HG03060 (cell line): ENCODE data around the gene CDH4.

ENCODE experiments used
- ATAC-seq: cut with Tn5 transposase; IDR thresholded peaks from one replicate; pipeline ENCODE4 v1.9.1; 2021; ENCODE audit warnings: low read depth, moderate number of reproducible peaks; ENCODE audit not compliant: unreplicated experiment

CDH4 gene

DNA sequence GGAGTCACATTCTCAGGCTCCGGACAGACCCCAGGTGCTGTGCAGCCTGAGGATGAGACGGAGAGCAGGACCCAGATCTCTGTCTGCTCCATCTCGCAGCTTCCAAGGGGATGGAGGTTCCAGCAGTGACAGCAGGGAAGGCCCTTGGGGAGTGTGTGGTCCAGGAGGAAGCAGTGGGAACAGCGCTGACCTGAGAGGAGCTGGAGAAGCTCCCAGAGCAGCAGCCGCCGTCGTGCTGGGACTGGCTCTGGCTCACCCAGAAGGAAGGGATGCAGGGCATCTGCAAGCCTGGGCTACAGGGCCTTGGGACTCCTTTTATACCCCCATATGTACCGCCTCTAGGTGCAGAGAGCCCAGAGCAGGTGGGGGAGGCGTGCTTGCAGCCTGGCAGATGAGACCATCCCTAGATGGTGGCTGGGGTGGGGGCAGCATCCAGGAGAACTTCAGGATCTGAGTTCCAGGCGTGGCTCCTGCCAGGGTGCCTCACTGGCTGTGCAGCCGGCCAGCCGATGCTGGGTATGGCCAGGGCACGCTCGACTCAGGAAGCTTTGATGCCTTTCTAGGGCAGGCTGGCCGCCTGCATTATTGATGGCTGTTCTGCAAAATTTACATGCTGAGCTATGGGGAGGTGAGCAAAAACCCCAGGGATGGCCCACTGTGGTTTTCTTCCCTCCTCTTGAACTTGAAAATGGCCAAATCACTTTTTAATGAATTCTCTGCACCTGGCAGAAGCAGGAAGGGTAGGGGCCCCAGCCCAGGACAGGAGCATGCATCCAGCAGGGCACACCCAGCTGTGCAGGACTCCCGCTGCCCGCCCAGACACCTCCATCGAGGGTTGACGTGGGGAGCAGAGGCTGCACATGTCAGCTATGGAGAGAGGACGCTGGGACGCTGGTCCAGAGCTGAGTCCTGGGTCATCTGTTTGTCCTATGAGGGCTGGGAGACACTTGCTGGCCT is 634.0 kb downstream of the CDH4 start:
- no peak for ATAC-seq

DNA sequence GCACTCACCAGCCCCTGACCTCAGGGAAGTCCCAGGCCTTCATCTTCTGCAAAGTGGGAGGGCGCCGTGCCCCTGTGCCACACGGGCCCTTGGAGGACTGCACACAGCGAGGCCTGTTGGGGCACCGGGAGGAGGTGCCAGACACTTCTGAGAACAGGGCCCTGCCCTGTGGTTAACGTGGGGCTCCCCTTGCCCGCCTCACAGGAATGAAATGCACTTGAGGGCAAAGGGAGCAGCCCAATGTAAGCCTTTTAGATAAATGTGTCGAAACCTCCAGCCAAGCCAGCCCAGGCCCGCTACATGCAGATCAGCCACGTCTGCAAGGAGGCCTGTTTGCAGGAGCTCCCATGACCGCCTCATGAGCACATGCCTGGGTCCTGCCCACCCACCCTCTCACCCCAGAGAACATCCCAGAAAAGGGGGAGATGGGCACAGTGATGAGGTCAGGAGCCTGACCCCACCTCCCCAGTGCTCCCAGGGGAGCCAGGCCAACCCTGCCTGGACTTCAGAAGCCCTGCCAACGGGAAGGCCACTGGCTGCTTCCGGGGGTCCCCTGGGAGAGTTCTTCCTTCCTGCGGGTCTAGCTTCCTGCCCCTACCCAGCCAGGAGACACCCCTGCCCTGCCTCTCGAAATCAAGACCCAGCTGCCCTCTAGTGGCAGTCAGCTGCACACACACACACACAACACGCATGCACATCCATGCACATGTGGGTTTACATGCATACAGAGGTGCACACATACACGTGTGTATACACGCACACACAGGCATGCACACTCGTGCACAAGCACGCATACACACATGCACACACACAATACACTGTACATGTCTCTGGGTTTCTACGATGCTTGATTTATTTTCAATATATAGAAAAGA is 634.9 kb downstream of the CDH4 start:
- no peak for ATAC-seq

DNA sequence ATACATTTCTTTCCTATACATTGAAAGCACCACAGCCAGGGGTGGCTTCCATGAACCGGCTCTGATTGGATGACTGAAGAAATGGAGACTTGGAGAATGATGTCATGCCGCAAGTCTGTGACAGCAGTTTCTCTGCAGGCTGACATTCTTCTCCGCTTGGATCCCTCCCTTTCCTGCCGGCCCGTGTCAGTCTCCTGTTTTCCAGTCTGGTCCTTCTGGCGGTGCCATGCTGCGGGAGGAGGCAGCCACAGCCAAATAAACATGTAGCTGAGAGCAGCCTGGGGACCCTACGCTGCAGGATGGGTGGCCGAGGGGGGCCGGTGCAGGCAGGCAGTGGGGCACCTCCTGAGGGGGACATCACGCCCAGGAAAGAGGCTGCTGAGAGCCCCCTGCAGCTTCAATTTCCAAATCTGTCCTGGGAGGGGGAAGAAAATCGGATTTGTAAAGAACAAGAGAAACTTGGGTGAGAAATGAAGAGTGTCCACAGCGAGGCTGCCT is 635.6 kb downstream of the CDH4 start:
- no peak for ATAC-seq

DNA sequence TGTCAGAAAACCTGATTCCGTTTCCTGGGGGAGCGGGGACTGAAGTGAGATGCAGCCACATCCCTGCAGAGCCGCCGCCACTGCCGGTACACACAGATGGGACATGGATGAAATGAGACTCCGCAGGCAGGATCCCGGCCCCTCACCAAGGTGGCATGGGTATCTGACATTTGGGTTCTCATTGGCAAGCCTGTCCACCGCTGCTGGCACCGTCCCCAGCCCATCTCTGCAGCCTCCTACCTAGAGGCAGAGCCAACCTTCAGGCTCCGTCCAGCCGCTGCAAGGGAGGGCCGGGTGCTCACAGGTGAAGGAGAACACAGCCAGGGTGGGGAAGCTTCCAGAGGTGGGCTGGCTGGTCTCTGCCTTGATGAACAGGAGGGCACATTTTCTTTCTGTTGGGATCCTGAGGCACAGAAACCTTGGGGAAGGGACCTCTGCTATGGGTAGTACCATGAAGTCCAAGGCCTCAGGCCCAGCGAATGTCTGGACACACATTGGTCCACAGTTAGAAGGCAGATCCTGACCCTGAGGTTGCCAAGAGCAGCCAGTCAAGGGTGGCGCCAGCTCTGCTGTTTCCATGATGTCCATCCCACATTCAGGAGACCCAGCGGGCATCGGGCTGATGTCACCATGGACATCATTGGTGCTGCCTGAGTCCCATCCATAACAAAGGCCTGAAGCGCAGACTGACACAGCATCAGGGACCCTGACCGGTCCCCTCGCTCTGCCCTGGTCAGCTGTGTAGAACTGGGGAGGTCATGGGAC is 636.2 kb downstream of the CDH4 start:
- ATAC-seq = no peak

DNA sequence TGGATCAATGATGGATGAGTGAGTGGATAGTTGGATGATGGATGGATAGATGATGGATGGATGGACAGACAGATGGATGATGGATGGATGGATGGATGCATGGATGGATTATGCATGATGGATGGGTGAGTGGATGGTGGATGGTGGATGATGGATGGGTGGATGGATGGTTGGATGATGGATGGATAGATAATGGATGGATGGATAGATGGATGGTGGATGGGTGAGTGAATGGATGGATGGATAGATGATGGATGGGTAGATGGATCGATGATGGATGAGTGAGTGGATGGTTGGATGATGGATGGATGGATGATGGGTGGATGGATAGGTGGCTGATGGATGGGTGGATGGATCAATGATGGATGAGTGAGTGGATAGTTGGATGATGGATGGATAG is 637.6 kb downstream of the CDH4 start:
- no peak for ATAC-seq

DNA sequence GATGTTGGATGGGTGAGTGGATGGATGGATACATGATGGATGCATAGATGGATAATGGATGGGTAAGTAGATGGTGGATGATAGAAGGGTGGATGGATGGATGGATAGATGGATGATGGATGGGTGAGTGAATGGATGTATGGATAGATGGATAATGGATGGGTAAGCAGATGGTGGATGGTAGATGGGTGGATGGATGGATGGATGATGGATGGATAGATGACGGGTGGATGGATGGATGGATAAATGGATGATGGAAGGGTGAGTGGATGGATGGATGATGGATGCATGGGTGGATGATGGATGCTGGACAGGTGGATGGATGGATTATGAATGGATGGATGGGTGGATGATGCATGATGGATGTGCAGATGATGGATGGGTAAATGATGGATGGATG is 638.1 kb downstream of the CDH4 start:
- ATAC-seq = no peak

DNA sequence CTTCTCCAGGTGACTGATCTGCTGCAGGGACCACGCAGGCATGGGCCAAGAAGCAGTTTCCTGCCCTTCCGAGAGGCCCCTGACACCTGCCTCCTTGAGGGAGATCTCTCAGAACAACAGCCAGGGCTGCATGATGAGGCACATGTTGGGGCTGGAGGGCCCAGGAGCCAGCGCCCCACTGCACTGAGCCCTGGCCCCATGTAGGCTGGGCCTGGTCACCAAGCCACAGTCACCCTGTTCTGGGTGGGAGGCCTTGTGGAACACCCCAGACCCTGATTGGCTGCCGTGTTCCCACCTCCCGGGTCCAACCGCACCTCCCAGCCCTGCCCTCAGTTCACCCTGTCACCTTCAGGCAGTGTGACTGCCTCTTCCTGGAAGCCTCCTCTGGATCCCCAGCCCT is 639.4 kb downstream of the CDH4 start:
- ATAC-seq = no peak

DNA sequence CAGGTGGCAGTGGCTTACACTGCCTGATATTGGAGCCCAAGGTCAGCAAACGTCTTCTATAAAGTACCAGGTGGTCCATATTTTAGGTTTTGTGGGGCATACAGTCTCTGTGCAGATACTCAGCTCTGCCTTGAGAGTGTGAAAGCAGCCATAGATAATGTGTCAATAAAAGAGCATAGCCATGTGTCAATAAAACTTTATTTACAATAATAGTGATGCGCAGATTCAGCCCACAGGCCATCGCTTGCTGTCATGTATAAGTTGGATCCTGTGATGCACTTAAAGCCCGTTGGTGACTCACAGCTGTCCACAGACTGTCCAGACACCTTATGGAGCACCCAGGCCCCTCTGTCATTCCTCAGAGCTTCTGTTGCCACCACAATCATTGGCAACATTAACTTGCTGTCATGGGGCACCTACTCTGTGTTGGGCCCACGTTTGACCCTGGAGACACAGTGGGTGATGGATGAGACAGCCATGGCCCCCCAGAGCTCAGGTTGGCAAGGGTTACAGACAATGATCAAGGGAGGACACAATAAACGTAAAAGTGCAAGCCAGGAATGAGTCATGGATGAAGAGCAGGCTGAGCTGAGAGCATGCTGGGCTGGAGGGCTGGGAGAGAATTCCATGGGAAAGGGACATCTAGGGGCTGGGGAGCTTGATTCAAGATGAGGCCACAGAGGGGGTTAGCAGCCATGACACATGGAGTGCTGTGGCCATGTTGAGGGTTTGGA is 640.0 kb downstream of the CDH4 start:
- no peak for ATAC-seq

DNA sequence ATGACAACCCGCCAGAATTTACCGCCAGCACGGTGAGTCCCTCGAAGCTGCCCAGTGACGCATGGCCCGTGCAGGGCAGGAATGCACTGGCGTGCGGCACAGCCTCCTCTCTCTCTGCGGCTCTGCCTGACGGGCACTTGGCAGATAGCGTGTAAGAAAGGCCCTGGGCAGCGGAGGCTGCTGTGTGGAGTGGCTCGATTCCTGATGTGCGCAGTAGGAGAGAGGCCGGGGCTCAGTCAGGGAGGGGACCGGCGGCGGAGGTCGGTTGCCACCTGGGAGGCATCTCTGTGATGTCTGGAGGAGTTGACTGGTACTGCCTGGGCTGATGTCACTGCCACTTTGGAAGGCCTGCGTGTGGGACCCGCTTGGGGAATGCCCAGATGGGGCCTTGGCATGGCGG is 643.0 kb downstream of the CDH4 start:
- ATAC-seq = no peak

DNA sequence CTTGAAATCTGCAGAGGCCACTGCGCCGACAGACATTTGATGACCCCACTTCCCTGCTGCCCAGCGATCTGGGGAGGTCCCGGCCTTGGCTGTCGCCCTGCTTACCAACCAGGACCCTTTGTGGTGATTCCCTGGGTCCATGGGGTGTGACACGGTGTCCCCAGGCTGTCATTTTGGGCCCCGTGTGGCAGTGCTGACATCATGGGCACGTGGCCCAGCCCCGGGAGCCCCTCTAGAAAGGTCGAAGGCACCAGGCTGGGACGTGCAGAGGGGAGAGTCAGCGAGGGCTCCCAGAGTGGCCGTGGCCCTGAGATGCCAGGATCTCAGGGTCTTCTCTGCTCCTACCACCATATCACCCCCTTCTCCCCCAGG is 643.6 kb downstream of the CDH4 start:
- ATAC-seq = no peak

DNA sequence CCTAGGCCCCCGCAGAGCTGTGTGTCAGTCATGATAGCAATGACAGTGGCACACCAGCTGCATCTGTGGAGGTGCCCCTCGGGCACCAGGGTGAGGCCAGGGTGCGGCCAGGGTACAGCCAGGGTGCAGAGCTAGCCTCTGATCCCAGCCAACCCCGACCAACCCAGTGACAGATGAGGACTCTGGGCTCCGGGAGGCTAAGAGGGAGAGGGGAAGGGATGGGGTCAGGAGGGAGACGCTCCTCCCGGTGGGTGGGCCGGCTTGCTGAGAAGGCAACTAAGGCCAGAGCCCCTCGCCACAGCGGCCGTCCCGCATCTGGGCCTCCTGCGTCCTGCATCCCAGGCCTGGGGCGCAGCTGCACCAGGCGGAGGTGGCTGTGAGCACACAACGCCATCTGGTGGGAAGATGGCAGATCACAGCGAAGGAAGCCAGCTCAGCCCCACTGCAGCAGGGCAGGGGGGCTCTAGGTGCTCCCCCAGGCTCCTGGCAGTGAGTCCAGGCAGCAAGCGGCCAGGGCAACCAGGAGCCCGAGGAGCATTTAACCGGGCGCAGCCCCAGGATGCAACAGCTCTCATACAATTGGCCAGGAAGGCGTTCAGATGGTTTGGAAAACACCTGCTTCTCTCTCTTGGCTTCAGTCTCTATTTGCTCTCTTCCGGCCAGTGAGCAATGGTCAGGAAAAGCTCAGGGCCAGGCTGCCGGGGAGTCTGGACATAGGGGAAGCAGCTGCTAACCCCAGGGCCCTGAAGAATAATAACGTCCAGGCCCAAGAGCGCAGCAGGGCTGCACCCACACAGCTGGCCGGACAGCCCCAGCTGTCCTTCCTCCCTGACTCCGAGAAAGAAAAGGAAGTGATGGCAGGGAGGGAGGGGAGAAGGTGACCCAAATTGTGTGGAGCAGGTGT is 644.2 kb downstream of the CDH4 start:
- ATAC-seq = no peak

DNA sequence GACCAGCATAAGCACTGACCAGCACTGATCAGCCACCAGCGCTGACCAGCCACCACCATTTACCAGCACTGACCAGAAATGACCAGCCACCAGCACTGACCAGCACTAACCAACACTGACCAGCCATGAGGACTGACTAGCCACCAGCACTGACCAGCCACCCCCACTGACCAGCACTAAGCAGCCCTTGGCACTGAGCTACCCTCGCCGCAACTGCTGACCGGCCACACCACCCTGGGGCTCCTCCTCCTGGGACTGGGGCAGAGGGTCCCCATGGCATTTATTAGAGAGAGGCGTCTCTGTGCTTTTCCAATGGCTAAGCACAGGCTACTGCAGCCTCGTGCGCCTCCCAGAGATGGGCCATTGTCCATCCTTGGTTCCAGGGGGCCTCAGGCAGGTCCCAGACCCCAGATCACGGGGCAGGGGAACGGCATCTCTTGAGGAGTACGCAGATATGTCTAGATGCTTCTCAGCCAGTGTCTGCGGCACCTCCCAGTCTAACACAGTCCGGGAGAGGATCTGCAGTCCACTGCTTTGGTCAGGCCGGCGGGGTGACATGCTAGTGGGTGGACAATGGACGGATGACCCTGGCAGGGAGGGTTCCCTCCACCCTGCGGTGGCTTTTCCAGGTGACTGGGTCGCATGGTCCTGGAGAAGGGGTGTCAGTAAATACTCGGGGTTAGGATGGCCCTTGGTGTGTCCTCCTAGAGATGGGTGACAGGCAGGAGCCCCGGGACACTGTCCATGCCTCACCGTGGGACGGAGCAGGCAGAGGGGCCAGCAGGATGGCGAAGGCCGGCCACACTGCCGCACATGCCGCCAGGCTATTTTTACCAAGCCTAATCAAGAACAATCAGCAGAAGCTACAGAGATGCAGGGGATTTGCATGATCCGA is 645.6 kb downstream of the CDH4 start:
- ATAC-seq = no peak

DNA sequence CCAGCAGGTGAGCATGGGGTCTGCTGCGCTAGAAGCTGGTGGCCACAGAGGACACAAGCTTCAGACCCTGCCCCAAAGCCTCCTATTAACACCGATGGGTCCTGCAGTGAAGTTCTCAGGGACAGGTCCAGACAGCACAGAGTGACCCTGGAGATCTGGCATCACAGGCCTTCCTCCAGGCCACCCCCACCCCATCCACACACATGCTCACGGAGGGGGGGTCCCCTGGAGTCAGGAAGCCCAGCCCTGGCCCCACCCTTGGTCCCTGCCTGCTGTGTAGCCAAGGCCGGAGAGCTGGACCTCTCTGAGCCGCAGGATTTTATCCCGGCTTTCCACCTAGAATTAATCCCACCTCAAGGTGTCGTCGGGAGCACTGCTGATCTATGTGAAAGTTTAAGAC is 646.3 kb downstream of the CDH4 start:
- ATAC-seq = no peak

DNA sequence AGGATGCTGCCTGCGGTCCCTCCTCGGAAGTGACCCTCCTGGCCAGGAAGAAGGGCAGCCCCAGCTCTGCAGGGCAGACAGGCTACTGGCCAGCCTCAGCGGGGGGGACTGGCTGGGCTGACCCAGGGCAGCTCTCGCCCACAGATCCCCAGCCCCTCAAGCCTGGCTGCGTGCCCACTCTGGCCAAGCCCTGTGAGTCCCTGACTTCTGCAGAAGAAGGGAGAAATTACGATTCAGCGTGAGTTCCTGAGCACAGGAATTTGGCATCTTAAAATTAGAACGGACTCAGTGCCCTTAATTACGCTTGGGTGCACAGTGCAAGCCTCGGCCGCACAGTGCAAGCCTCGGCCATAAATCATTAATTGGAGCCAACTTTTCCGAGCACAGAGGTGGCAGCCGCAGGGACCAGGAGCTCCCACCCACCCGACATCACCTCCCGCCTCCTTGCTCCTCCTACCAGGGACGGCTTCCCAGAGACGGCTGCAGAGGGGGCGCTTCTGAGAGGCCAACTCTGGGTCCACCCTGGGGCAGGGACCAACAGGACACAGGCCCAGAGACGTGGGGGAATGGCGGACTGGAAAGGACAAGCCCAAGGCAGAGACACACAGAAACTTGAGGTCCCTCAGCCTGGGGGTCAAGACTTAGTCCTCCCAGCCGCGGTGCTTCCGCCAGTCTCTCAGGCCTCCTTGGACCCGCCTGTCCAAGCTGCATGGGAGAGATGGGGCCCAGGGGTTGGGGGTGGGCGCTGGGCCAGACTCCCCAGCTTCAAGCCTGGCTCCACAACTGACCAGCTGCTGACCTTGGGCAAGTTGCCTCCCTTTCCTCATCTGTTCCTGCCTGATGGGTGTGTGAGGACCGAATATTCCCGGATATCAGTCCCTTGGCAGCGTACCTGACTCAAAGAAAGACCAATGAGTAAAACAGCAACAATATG is 648.2 kb downstream of the CDH4 start:
- ATAC-seq = no peak

DNA sequence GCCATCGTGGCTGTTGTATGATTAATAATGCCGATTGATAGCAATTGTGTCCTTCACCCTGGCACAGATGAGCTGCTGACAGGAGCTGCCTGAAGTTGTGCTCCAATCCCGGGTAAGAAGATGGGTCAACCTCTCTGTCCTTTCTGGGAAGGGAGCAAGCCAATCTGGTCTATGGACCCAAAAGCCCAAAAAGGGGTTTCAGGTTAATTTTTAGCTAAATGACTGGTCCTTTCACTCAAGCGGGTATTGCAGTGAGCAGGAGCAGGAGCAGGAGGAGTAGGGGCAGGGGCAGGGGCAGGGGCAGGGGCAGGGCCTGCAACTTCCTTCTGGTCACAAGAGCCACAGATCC is 648.9 kb downstream of the CDH4 start:
- no peak for ATAC-seq

DNA sequence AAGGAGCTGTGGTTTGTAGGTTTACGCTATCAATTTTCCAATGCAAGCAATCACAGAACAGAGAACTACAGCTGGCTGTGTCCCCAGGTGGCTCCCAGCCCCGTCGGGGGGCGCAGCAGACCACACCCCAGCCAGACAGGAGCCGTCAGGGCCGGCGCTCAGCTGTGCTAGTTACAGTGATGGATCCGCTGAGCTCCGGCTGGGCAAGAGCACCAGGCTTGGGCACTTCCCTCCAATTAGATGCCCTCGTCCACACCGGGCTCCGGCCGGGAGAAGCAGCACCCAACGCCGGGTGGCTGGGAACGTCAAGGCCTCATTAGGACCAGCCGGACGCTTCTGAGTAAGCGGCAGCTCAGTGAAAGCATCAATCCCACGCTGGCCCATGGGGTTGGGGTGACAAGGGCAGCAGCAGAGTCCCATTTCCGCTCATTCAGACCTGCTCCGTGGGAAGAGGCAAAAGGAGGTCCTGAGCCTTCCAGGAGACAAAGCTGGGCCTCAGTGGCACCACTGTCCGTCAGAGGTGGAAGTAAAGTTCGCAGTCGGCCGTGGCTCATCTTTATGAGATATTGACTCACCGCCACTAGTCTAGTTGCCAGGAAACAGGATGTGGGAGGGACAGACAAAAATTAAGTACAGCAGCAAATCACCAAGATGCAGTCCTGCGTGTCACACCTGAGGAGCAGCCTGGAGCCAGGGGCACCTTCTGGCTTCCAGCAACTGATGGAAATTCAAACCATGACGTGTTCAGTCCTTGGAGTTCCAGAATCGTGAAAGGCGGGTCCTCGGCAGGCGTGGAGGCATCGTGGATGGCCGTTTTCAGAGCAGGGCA is 649.5 kb downstream of the CDH4 start:
- no peak for ATAC-seq
